Ishikawa (cell line): ENCODE data around the gene GRPEL2.

Experiments used
- CREB1 ChIP-seq: IDR thresholded peaks from 2 replicates; pipeline ENCODE4 v1.6.1; 2012; ENCODE audit warnings: low read depth
- EGR1 ChIP-seq: IDR thresholded peaks from 2 replicates; pipeline ENCODE4 v1.6.1; 2012
- EP300 ChIP-seq: IDR thresholded peaks from 2 replicates; pipeline ENCODE4 v1.6.1; 2012; ENCODE audit warnings: borderline replicate concordance
- MAX ChIP-seq: IDR thresholded peaks from 2 replicates; pipeline ENCODE4 v1.6.1; 2012
- NFIC ChIP-seq: IDR thresholded peaks from 2 replicates; pipeline ENCODE4 v1.6.1; 2012
- RAD21 ChIP-seq: IDR thresholded peaks from 2 replicates; pipeline ENCODE4 v1.6.1; 2012; ENCODE audit warnings: low read depth
- REST ChIP-seq: IDR thresholded peaks from 2 replicates; pipeline ENCODE4 v1.6.1; 2012; ENCODE audit warnings: low read depth, mild to moderate bottlenecking
- TAF1 ChIP-seq: IDR thresholded peaks from 2 replicates; pipeline ENCODE4 v1.6.1; 2012; ENCODE audit warnings: low read depth, mild to moderate bottlenecking
- TCF12 ChIP-seq: IDR thresholded peaks from 2 replicates; pipeline ENCODE4 v1.6.1; 2012; ENCODE audit warnings: low read depth
- TEAD4 ChIP-seq: IDR thresholded peaks from 2 replicates; pipeline ENCODE4 v1.6.1; 2012
- YY1 ChIP-seq: IDR thresholded peaks from 2 replicates; pipeline ENCODE4 v1.6.1; 2012; ENCODE audit warnings: low read depth
- ZBTB7A ChIP-seq: IDR thresholded peaks from 2 replicates; pipeline ENCODE4 v1.6.1; 2012; ENCODE audit warnings: low read depth
- TF ChIP-seq, protein P1 (sequence below): IDR thresholded peaks from 2 replicates; pipeline ENCODE4 v1.6.1; 2012

DNA sequence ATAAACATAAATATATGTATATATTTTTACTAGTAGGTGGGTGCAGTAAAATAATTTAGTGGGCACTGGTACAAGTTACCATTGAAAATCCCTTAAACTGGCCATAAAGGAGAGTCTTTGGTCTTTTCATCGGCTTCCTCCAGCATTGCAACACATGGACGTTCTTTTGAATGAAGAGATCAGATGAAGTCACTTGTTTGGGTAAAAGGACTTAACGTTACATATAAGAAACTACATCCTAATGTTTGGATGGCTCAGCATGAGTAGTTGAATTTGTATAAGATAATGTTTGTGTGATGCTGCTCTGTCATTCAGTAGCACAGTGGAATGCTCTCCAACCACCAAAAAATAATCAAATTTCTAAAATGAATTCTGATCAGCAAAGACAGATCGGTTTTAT, 42.1 kb upstream of the GRPEL2 start:
- TF ChIP-seq NFIC (no peak), YY1 (no peak), REST (no peak), CREB1 (no peak), RAD21 (no peak), ZBTB7A (no peak), MAX (no peak), EP300 (no peak), EGR1 (no peak), TAF1 (no peak), TCF12 (no peak), TEAD4 (no peak)
- TF ChIP-seq, protein P1, sequence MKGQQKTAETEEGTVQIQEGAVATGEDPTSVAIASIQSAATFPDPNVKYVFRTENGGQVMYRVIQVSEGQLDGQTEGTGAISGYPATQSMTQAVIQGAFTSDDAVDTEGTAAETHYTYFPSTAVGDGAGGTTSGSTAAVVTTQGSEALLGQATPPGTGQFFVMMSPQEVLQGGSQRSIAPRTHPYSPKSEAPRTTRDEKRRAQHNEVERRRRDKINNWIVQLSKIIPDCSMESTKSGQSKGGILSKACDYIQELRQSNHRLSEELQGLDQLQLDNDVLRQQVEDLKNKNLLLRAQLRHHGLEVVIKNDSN = no peak
